WTC11 (cell line): ENCODE measurements around the gene SCP2D1.

Source experiments
- CBFB ChIP-seq: sonication (generic); formaldehyde crosslinking; IDR thresholded peaks from 2 replicates; pipeline ENCODE4 v1.8.1; 2022; ENCODE audit warnings: mild to moderate bottlenecking, low read depth, missing genetic modification reagents
- CREM ChIP-seq: sonication (generic); formaldehyde crosslinking; IDR thresholded peaks from 2 replicates; pipeline ENCODE4 v1.8.1; 2022; ENCODE audit warnings: mild to moderate bottlenecking, missing genetic modification reagents, moderate library complexity
- CTCF ChIP-seq: fragments of 200-600 bp; IDR thresholded peaks from 2 replicates; pipeline ENCODE4 v1.8.0; 2022; ENCODE audit warnings: antibody characterized with exemption
- PREB ChIP-seq: sonication (generic); formaldehyde crosslinking; IDR thresholded peaks from 2 replicates; pipeline ENCODE4 v1.8.1; 2022; ENCODE audit warnings: mild to moderate bottlenecking, missing genetic modification reagents, moderate library complexity, borderline replicate concordance
- RELA ChIP-seq: sonication (generic); formaldehyde crosslinking; IDR thresholded peaks from 2 replicates; pipeline ENCODE4 v1.8.1; 2022; ENCODE audit warnings: missing genetic modification reagents, mild to moderate bottlenecking, borderline replicate concordance
- TP53 ChIP-seq: sonication (generic); formaldehyde crosslinking; IDR thresholded peaks from 2 replicates; pipeline ENCODE4 v1.8.1; 2023; ENCODE audit warnings: mild to moderate bottlenecking, missing genetic modification reagents
- USF2 ChIP-seq: sonication (generic); formaldehyde crosslinking; IDR thresholded peaks from 2 replicates; pipeline ENCODE4 v1.8.1; 2023; ENCODE audit warnings: mild to moderate bottlenecking, missing genetic modification reagents, moderate library complexity
- ZNF317 ChIP-seq: sonication (generic); formaldehyde crosslinking; IDR thresholded peaks from 2 replicates; pipeline ENCODE4 v1.8.1; 2023; ENCODE audit warnings: low read depth, mild to moderate bottlenecking, moderate library complexity, missing genetic modification reagents, borderline replicate concordance
- ZNF512 ChIP-seq: sonication (generic); formaldehyde crosslinking; IDR thresholded peaks from 2 replicates; pipeline ENCODE4 v1.8.1; 2022; ENCODE audit warnings: missing genetic modification reagents, borderline replicate concordance

GRCh38 chr20:18813483-18813882, at the start of gene SCP2D1:
- TF ChIP-seq CTCF (no peak), ZNF317 (CRISPR knock-in tag) (no peak), CBFB (CRISPR knock-in tag) (no peak), USF2 (CRISPR knock-in tag) (no peak), ZNF512 (CRISPR knock-in tag) (no peak), TP53 (CRISPR knock-in tag) (no peak), RELA (CRISPR knock-in tag) (no peak), CREM (CRISPR knock-in tag) (no peak), PREB (CRISPR knock-in tag) (no peak)
